Suprapubic skin (tissue), 3 donors: ENCODE data around the gene GALP.

Experiments
- POLR2AphosphoS5 ChIP-seq, 3 donors: sonication (generic); formaldehyde crosslinking; IDR thresholded peaks; one replicate each; pipeline ENCODE4 v1.6.1; 2017; ENCODE audit warnings: antibody characterized with exemption in 3 of 3
- TF ChIP-seq, protein P1 (sequence below), 2 donors: fragments of 200-600 bp in 1 of 2; fragments of 450-650 bp in 1 of 2; sonication (generic) in 1 of 2; IDR thresholded peaks; one replicate each; pipeline ENCODE4 v1.5.1; 2016 to 2019; ENCODE audit warnings: antibody characterized with exemption in 2 of 2, mild to moderate bottlenecking in 1 of 2, moderate library complexity in 1 of 2

DNA sequence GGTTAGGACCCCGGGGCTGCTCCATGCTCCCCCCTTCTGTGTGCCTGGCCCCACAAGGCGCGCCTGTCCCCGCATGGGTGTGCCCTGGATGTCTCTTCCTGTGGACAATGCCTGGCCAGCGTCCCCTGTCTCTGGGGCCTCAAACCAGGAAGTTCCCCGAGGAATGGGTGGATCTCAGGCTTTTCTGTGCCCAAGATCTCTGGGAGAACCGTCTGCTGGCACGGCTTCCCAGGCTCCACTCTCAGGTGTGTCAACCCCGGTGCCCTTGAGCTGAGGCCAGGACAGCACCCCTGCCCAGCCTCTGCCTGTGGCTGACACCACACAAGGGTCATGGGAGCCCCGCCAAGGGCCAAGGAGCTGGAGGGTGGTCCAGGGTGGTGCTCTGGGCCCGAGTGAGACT, 19.0 kb upstream of the GALP start:
- TF ChIP-seq, protein P1, sequence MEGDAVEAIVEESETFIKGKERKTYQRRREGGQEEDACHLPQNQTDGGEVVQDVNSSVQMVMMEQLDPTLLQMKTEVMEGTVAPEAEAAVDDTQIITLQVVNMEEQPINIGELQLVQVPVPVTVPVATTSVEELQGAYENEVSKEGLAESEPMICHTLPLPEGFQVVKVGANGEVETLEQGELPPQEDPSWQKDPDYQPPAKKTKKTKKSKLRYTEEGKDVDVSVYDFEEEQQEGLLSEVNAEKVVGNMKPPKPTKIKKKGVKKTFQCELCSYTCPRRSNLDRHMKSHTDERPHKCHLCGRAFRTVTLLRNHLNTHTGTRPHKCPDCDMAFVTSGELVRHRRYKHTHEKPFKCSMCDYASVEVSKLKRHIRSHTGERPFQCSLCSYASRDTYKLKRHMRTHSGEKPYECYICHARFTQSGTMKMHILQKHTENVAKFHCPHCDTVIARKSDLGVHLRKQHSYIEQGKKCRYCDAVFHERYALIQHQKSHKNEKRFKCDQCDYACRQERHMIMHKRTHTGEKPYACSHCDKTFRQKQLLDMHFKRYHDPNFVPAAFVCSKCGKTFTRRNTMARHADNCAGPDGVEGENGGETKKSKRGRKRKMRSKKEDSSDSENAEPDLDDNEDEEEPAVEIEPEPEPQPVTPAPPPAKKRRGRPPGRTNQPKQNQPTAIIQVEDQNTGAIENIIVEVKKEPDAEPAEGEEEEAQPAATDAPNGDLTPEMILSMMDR (IDR thresholded peaks at IDR 0.05) = no peak
- no peak for TF ChIP-seq POLR2AphosphoS5 (IDR thresholded peaks at IDR 0.05)
